Measurements from ENCODE around the gene WWOX.

DNA sequence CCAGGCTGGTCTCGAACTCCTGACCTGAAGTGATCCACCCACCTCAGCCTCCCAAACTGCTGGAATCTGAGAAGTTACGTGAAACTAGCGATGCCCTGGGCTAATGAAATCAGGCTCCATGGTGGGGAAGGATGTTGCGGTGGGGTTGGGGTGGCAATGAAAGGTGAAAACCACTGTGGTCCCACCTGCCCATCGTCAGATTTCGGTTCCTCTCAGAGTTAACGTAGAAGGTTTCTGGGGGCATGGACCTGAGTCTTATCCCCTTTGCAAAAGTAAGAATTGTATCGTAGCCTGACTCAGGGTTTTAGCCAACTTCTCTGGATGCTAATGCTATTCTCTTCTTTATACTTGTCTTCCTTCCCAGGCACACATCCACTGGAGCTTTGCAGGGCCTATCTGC is 402.3 kb downstream of the WWOX start:
- TF ChIP-seq, protein P1, sequence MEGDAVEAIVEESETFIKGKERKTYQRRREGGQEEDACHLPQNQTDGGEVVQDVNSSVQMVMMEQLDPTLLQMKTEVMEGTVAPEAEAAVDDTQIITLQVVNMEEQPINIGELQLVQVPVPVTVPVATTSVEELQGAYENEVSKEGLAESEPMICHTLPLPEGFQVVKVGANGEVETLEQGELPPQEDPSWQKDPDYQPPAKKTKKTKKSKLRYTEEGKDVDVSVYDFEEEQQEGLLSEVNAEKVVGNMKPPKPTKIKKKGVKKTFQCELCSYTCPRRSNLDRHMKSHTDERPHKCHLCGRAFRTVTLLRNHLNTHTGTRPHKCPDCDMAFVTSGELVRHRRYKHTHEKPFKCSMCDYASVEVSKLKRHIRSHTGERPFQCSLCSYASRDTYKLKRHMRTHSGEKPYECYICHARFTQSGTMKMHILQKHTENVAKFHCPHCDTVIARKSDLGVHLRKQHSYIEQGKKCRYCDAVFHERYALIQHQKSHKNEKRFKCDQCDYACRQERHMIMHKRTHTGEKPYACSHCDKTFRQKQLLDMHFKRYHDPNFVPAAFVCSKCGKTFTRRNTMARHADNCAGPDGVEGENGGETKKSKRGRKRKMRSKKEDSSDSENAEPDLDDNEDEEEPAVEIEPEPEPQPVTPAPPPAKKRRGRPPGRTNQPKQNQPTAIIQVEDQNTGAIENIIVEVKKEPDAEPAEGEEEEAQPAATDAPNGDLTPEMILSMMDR (IDR thresholded peaks at IDR 0.05 in 8 of 11, conservative IDR thresholded peaks at IDR 0.05 in 3 of 11): no peak
- TF ChIP-seq POLR2AphosphoS5 (IDR thresholded peaks at IDR 0.05): no peak
- no peak for TF ChIP-seq POLR2A (IDR thresholded peaks at IDR 0.05)
